Astrocyte (in vitro differentiated cells and primary cell): ENCODE measurements around the gene KCNC1.

Source experiments
- EZH2 ChIP-seq: IDR thresholded peaks from 2 replicates; pipeline ENCODE4 v1.6.1; 2012; ENCODE audit warnings: mild to moderate bottlenecking, low read length, inconsistent platforms; ENCODE audit not compliant: insufficient read depth
- TF ChIP-seq, protein P1 (sequence below): IDR thresholded peaks from 2 replicates; pipeline ENCODE4 v1.5.1; 2011; ENCODE audit warnings: low read depth, mild to moderate bottlenecking, inconsistent platforms, low read length, moderate library complexity; ENCODE audit not compliant: insufficient read depth

DNA sequence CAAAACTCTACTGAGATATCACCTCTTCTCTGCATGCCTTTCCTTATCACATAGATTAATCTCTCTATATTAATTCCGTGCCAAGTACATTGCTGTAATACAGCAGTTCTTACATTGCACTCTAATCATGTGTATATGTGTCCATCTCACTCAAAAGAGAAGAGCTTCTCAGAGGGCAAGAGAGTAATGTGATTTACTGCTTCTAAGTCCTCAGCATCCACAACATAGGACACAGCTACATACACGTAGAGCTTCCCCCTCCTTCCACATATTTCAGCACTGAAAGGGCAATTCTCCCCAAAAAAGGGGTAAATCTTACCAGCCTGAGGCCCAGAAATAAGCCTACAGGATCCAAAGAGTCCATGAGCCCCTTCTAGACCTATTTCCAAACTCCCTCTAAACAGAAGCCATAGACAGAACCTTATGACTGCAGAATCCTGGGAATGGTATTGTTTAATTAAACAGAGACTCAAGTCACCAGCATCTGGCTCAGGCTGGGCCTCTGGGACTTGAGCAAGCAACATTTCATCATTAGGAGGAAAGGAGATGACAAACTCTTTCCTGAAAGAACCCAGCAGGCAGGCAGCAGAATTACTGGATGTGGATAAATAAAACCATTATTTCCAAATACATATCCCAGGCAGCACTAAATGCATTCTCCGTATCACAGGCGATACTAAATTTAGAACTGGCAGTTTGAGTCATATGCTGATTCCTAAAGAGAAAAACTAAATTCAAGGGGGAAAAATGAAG is 87.2 kb downstream of the KCNC1 start:
- TF ChIP-seq, protein P1, sequence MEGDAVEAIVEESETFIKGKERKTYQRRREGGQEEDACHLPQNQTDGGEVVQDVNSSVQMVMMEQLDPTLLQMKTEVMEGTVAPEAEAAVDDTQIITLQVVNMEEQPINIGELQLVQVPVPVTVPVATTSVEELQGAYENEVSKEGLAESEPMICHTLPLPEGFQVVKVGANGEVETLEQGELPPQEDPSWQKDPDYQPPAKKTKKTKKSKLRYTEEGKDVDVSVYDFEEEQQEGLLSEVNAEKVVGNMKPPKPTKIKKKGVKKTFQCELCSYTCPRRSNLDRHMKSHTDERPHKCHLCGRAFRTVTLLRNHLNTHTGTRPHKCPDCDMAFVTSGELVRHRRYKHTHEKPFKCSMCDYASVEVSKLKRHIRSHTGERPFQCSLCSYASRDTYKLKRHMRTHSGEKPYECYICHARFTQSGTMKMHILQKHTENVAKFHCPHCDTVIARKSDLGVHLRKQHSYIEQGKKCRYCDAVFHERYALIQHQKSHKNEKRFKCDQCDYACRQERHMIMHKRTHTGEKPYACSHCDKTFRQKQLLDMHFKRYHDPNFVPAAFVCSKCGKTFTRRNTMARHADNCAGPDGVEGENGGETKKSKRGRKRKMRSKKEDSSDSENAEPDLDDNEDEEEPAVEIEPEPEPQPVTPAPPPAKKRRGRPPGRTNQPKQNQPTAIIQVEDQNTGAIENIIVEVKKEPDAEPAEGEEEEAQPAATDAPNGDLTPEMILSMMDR, result no peak
- no peak for TF ChIP-seq EZH2
